H1 (cell line): ENCODE data around the gene PARD3. TPM values are rescaled to one million over a fixed set of nuclear protein-coding genes. Genes with fewer than 3 reads are reported as not detected.

Experiments used
- CTCF ChIA-PET: fragments of 300-600 bp; sonication (Branson Sonifier 250); formaldehyde crosslinking; loops from one replicate; lab custom pipeline; 2021; ENCODE audit not compliant: partially characterized antibody; lab: Charles Lee
- POLR2A ChIA-PET: fragments of 300-600 bp; sonication (Branson Sonifier 250); formaldehyde crosslinking; loops from one replicate; lab custom pipeline; 2021; ENCODE audit warnings: inconsistent platforms; ENCODE audit not compliant: partially characterized antibody; lab: Charles Lee
- DNase-seq, 2 experiments: peaks; one replicate each; pipeline versions ENCODE4 v3.0.0 to v3.0.0-alpha.2; 2010 to 2022; ENCODE audit warnings: low spot score in 2 of 2, low read depth in 1 of 2, mixed read lengths in 1 of 2
- FAIRE-seq: peaks from 2 replicates; lab custom pipeline; 2011; peaks lifted over from hg19 to GRCh38; lab: Jason Lieb, UNC
- H2AFZ ChIP-seq: 2 replicates; pipeline ENCODE4 v1.8.1; 2012; ENCODE audit warnings: low read length, inconsistent platforms
- H2AK5ac ChIP-seq: 2 replicates; pipeline ENCODE4 v1.6.1; 2013; ENCODE audit warnings: low read depth, low read length
- H2BK120ac ChIP-seq: replicated peaks from 2 replicates; pipeline ENCODE3; 2013; ENCODE audit warnings: low read depth, low read length, inconsistent platforms
- H2BK12ac ChIP-seq: 2 replicates; pipeline ENCODE4 v1.6.1; 2013; ENCODE audit warnings: low read depth, low read length
- H2BK15ac ChIP-seq: 2 replicates; pipeline ENCODE4 v1.6.1; 2013; ENCODE audit warnings: low read length
- H2BK20ac ChIP-seq: 2 replicates; pipeline ENCODE4 v1.6.1; 2013; ENCODE audit warnings: low read length
- H2BK5ac ChIP-seq: 2 replicates; pipeline ENCODE4 v1.6.1; 2013; ENCODE audit warnings: low read depth, low read length
- H3K14ac ChIP-seq: 2 replicates; pipeline ENCODE4 v1.6.1; 2013; ENCODE audit warnings: inconsistent platforms; ENCODE audit not compliant: insufficient read length
- H3K18ac ChIP-seq: 2 replicates; pipeline ENCODE4 v1.6.1; 2013; ENCODE audit warnings: low read length; ENCODE audit errors: extremely low read depth
- H3K23ac ChIP-seq: 2 replicates; pipeline ENCODE4 v1.6.1; 2013; ENCODE audit warnings: inconsistent platforms; ENCODE audit not compliant: insufficient read length
- H3K23me2 ChIP-seq: 2 replicates; pipeline ENCODE4 v1.6.1; 2013; ENCODE audit warnings: low read depth, low read length
- H3K27ac ChIP-seq: 2 replicates; pipeline ENCODE4 v1.6.1; 2011; ENCODE audit warnings: low read depth, low read length, inconsistent platforms
- H3K27me3 ChIP-seq, 4 experiments: replicated peaks in 1 of 4; 1 replicate in 1 of 4; 2 replicates in 3 of 4; pipeline versions ENCODE4 v1.6.1 to v1.8.1; 2011 to 2013; ENCODE audit warnings: low read length in 3 of 4, mild to moderate bottlenecking in 3 of 4, inconsistent platforms in 2 of 4, mixed read lengths in 2 of 4, moderate library complexity in 1 of 4; ENCODE audit not compliant: control insufficient read depth in 3 of 4, insufficient read depth in 3 of 4; ENCODE audit errors: extremely low read depth in 1 of 4
- H3K36me3 ChIP-seq, 4 experiments: 2 replicates each; pipeline versions ENCODE4 v1.6.1 to v1.8.1; 2011 to 2013; ENCODE audit warnings: mild to moderate bottlenecking in 4 of 4, low read length in 3 of 4, moderate library complexity in 2 of 4, control low read depth in 1 of 4, inconsistent platforms in 1 of 4; ENCODE audit not compliant: insufficient read depth in 4 of 4, control insufficient read depth in 2 of 4
- H3K4ac ChIP-seq: replicated peaks from 2 replicates; pipeline ENCODE3; 2013; ENCODE audit warnings: low read length, low read depth, mixed read lengths, inconsistent platforms; ENCODE audit not compliant: insufficient read length
- H3K4me1 ChIP-seq, 4 experiments: replicated peaks in 1 of 4; 1 replicate in 1 of 4; 2 replicates in 3 of 4; pipeline versions ENCODE4 v1.6.1 to v1.8.1; 2011 to 2013; ENCODE audit warnings: low read length in 3 of 4, inconsistent platforms in 2 of 4, mixed read lengths in 1 of 4; ENCODE audit not compliant: insufficient read depth in 4 of 4, control insufficient read depth in 3 of 4
- H3K4me2 ChIP-seq, 2 experiments: 2 replicates each; pipeline versions ENCODE4 v1.6.1 to v1.8.1; 2011 to 2013; ENCODE audit warnings: low read depth in 2 of 2, low read length in 2 of 2, control low read depth in 1 of 2, inconsistent platforms in 1 of 2, mild to moderate bottlenecking in 1 of 2; ENCODE audit not compliant: insufficient read depth in 1 of 2
- H3K4me3 ChIP-seq, 4 experiments: fragments of 200-600, 300-600 bp in 1 of 4; sonication (generic), shearing (Covaris generic), sonication (Bioruptor Twin) in 1 of 4; 2 replicates each; pipeline versions ENCODE4 v1.5.1 to v1.8.1; 2011 to 2016; ENCODE audit warnings: low read length in 4 of 4, low read depth in 3 of 4, control low read depth in 2 of 4, inconsistent platforms in 2 of 4, mild to moderate bottlenecking in 2 of 4, mixed read lengths in 1 of 4, moderate library complexity in 1 of 4; ENCODE audit not compliant: insufficient read depth in 2 of 4; ENCODE audit errors: extremely low read depth in 1 of 4
- H3K56ac ChIP-seq: replicated peaks from 2 replicates; pipeline ENCODE3; 2013; ENCODE audit warnings: low read depth, mild to moderate bottlenecking, mixed read lengths, low read length, inconsistent platforms; ENCODE audit not compliant: insufficient read length
- H3K79me1 ChIP-seq: 2 replicates; pipeline ENCODE4 v1.6.1; 2013; ENCODE audit warnings: low read depth, low read length, control low read depth
- H3K79me2 ChIP-seq, 2 experiments: 2 replicates each; pipeline versions ENCODE4 v1.6.1 to v1.8.1; 2012 to 2013; ENCODE audit warnings: low read length in 2 of 2, mild to moderate bottlenecking in 2 of 2, inconsistent platforms in 1 of 2; ENCODE audit not compliant: insufficient read depth in 2 of 2, control insufficient read depth in 1 of 2
- H3K9ac ChIP-seq, 4 experiments: replicated peaks in 1 of 4; 1 replicate in 1 of 4; 2 replicates in 3 of 4; pipeline versions ENCODE4 v1.6.1 to v1.8.1; 2011 to 2013; ENCODE audit warnings: low read depth in 3 of 4, low read length in 3 of 4, control low read depth in 2 of 4, mild to moderate bottlenecking in 2 of 4, moderate library complexity in 2 of 4, inconsistent platforms in 1 of 4; ENCODE audit errors: extremely low read depth in 1 of 4
- H3K9me3 ChIP-seq, 2 experiments: 2 replicates each; pipeline versions ENCODE4 v1.6.1 to v1.8.1; 2012 to 2013; ENCODE audit warnings: mild to moderate bottlenecking in 2 of 2, moderate library complexity in 2 of 2, control low read depth in 1 of 2, inconsistent platforms in 1 of 2, low read depth in 1 of 2, low read length in 1 of 2, mixed read lengths in 1 of 2; ENCODE audit not compliant: insufficient read depth in 2 of 2
- H4K20me1 ChIP-seq, 2 experiments: replicated peaks in 1 of 2; 2 replicates each; pipeline versions ENCODE3 to v1.8.1; 2011 to 2013; ENCODE audit warnings: inconsistent platforms in 2 of 2, low read length in 2 of 2, mild to moderate bottlenecking in 1 of 2; ENCODE audit not compliant: insufficient read depth in 2 of 2, control insufficient read depth in 1 of 2
- H4K5ac ChIP-seq: 2 replicates; pipeline ENCODE4 v1.6.1; 2013; ENCODE audit warnings: low read length, low read depth, mixed read lengths, inconsistent platforms; ENCODE audit not compliant: insufficient read length
- H4K8ac ChIP-seq: 2 replicates; pipeline ENCODE4 v1.8.0; 2013; ENCODE audit warnings: mild to moderate bottlenecking, moderate library complexity, low read length, inconsistent platforms; ENCODE audit not compliant: insufficient read depth; ENCODE audit errors: extremely low read depth
- H4K91ac ChIP-seq: replicated peaks from 2 replicates; pipeline ENCODE3; 2013; ENCODE audit warnings: low read length, mixed read lengths, inconsistent platforms; ENCODE audit not compliant: insufficient read length
- EP300 ChIP-seq, 2 experiments: IDR thresholded peaks; 1 replicate in 1 of 2; 2 replicates in 1 of 2; pipeline ENCODE4 v1.6.1; 2011 to 2012; ENCODE audit warnings: low read depth in 2 of 2, low read length in 2 of 2, mild to moderate bottlenecking in 2 of 2, borderline replicate concordance in 1 of 2, inconsistent platforms in 1 of 2, moderate library complexity in 1 of 2
- HDAC2 ChIP-seq, 2 experiments: fragments of 300-600 bp in 1 of 2; sonication (generic) in 1 of 2; IDR thresholded peaks; 2 replicates each; pipeline ENCODE4 v1.6.1; 2011 to 2012; ENCODE audit warnings: low read depth in 2 of 2, low read length in 2 of 2, mild to moderate bottlenecking in 2 of 2, moderate library complexity in 2 of 2, borderline replicate concordance in 1 of 2, inconsistent platforms in 1 of 2
- POLR2A ChIP-seq, 2 experiments: IDR thresholded peaks; 1 replicate in 1 of 2; 2 replicates in 1 of 2; pipeline ENCODE4 v1.6.1; 2011; ENCODE audit warnings: low read depth in 2 of 2, low read length in 2 of 2, mild to moderate bottlenecking in 2 of 2; ENCODE audit errors: control extremely low read depth in 1 of 2
- TEAD4 ChIP-seq: IDR thresholded peaks from 2 replicates; pipeline ENCODE4 v1.6.1; 2012; ENCODE audit warnings: low read depth, low read length, inconsistent platforms, mixed read lengths
- WGBS, 2 experiments: shearing (Covaris generic) in 1 of 2; methylation state at CpG; one replicate each; pipeline versions ENCODE4 v1.1.6 to v1.1.7; 2013 to 2015; ENCODE audit warnings: low lambda C conversion rate in 2 of 2, mixed read lengths in 2 of 2, inconsistent platforms in 1 of 2, low coverage in 1 of 2, missing lambda C conversion rate in 1 of 2; ENCODE audit not compliant: insufficient replicate concordance in 2 of 2, insufficient coverage in 1 of 2, insufficient read length in 1 of 2; ENCODE audit errors: extremely low coverage in 1 of 2, missing lambda C conversion rate in 1 of 2; 5-methylcytosine and 5-hydroxymethylcytosine counted together
- polyA plus RNA-seq, 7 experiments: library from polyadenylated mRNA; depleted of rRNA in 3 of 7; stranded (reverse) in 5 of 7; unstranded in 2 of 7; fragments of >200 nt in 5 of 7; fragments of 200-250 nt in 2 of 7; gene quantifications; 1 replicate in 5 of 7; 2 replicates in 1 of 7; 4 replicates in 1 of 7; pipeline versions ENCODE4 v1.2.1 to v1.2.3, GENCODE V29; 2011 to 2013; ENCODE audit warnings: missing spikeins in 2 of 7, mixed read lengths in 2 of 7
- total RNA-seq: library from RNA; stranded (reverse); fragmentation: NEBNext Ultra II Directional; extraction: Animal tissue kit (Norgen Biotek cat#: 25700); gene quantifications from 2 replicates; pipeline ENCODE4 v1.2.1, GENCODE V29; 2021

The PARD3 gene
- total and polyA plus RNA-seq, 2 of the 8 experiments (the other 6 are each of a cell fraction or from before 2014, with no cell fraction given) = 19.7 to 49.1 TPM

GRCh38 chr10:34464000-34464399 is 351.1 kb downstream of the PARD3 start:
- Histone ChIP-seq H2AFZ (no peak overlapping the region), H3K4me2 (no peak overlapping the region), H4K91ac (no peak overlapping the region), H3K4ac (no peak overlapping the region), H2BK20ac (no peak overlapping the region), H4K20me1 (no peaks in the 10 kb centered on the region), H3K56ac (no peak overlapping the region), H4K8ac (no peak overlapping the region), H3K23me2 (no peaks in the 10 kb centered on the region; the same call in 1 of the 2 replicates), H3K27me3 (peaks cover 0 to 1% (median 0%) of the 10 kb centered on the region in 4 experiments; a peak in 1 of 7 replicates), H3K79me2 (no peaks in the 10 kb centered on the region; a peak in 1 of 4 replicates), H3K23ac (no peak overlapping the region), H2BK5ac (no peak overlapping the region), H3K36me3 (no peaks in the 10 kb centered on the region), H4K5ac (no peak overlapping the region), H3K27ac (no peak overlapping the region), H2AK5ac (no peak overlapping the region), H3K14ac (no peak overlapping the region), H2BK120ac (no peak overlapping the region), H3K18ac (no peak overlapping the region), H3K9me3 (no peaks in the 10 kb centered on the region), H2BK12ac (no peak overlapping the region), H3K79me1 (no peaks in the 10 kb centered on the region), H3K9ac (no peak overlapping the region), H3K4me3 (no peak overlapping the region), H2BK15ac (no peak overlapping the region), H3K4me1 (no peaks in the 10 kb centered on the region)
- DNase-seq = no peak
- TF ChIP-seq EP300 (IDR thresholded peaks at IDR 0.05; ENCODE audit: borderline replicate concordance in 1 of 2, low read depth in 2 of 2, low read length in 2 of 2) (no peak), TEAD4 (no peak), HDAC2 (IDR thresholded peaks at IDR 0.05; ENCODE audit: borderline replicate concordance in 1 of 2, low read depth in 2 of 2, low read length in 2 of 2) (no peak), POLR2A (IDR thresholded peaks at IDR 0.05; ENCODE audit: control extremely low read depth in 1 of 2, low read depth in 2 of 2, low read length in 2 of 2) (no peak)
- ChIA-PET POLR2A (no interaction called here), CTCF (no interaction called here)
- WGBS, 2 experiments = 89% methylated on average over 3 of the region's 3 CpGs; no CpG with 5 or more reads in 1 of the 2 experiments
- FAIRE-seq = no peak
